Measurements from ENCODE around the gene TANC1. TPM values are rescaled to one million over a fixed set of nuclear protein-coding genes. Genes with fewer than 3 reads are reported as not detected.

TANC1 gene
- total RNA-seq, 2 experiments from 2014 or later: 0.41 to 0.47 TPM

DNA sequence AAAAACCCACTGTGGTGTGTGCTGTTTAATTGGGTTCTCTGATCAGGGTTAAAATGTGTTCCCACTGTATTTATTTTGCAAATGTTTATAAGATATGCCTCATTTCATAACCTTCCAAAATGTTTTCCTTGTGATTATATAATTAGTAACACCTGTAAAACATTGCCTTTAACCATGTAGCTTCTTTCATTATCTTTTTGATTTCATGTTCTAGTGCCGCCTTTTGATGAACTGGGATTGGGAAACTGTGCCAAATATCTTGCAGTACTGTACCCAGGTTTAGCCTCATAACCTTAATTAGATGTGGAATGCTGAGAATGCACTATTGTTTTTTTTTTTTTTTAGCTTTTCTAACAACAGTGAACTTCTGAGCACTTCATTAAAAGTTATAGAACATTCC, 96.9 kb downstream of the TANC1 start:
- TF ChIP-seq, protein P1, sequence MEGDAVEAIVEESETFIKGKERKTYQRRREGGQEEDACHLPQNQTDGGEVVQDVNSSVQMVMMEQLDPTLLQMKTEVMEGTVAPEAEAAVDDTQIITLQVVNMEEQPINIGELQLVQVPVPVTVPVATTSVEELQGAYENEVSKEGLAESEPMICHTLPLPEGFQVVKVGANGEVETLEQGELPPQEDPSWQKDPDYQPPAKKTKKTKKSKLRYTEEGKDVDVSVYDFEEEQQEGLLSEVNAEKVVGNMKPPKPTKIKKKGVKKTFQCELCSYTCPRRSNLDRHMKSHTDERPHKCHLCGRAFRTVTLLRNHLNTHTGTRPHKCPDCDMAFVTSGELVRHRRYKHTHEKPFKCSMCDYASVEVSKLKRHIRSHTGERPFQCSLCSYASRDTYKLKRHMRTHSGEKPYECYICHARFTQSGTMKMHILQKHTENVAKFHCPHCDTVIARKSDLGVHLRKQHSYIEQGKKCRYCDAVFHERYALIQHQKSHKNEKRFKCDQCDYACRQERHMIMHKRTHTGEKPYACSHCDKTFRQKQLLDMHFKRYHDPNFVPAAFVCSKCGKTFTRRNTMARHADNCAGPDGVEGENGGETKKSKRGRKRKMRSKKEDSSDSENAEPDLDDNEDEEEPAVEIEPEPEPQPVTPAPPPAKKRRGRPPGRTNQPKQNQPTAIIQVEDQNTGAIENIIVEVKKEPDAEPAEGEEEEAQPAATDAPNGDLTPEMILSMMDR (IDR thresholded peaks at IDR 0.05): no peak
- intact Hi-C loops (cut with DNase I, micrococcal nuclease): no loop called here
- Mint-ChIP-seq H3K4me1 (ENCODE audit: low read depth) (no peaks in the 10 kb centered on the region), H3K36me3 (ENCODE audit: low read depth) (no peaks in the 10 kb centered on the region), H3K9me3 (no peaks in the 10 kb centered on the region), H3K4me3 (no peak overlapping the region), H3K27ac (no peak overlapping the region), H3K27me3 (no peaks in the 10 kb centered on the region)
- CTCF ChIA-PET: no interaction called here
- DNase-seq (no peak), ATAC-seq (ENCODE audit: poor library complexity) (no peak)
- Histone ChIP-seq H3K9me3 (ENCODE audit: control insufficient read depth in 1 of 2, insufficient read depth in 1 of 2, low read length in 2 of 2) (no peaks in the 10 kb centered on the region), H3K27ac (ENCODE audit: low read depth in 1 of 2, low read length in 2 of 2) (no peak overlapping the region), H3K27me3 (ENCODE audit: control insufficient read depth in 1 of 2, insufficient read depth in 2 of 2, low read length in 2 of 2) (no peaks in the 10 kb centered on the region), H3K4me1 (ENCODE audit: insufficient read depth, low read length) (no peaks in the 10 kb centered on the region), H3K36me3 (ENCODE audit: insufficient read depth, low read length) (no peaks in the 10 kb centered on the region), H3K4me3 (ENCODE audit: low read length) (no peak overlapping the region)
- POLR2A ChIA-PET: no interaction called here

DNA sequence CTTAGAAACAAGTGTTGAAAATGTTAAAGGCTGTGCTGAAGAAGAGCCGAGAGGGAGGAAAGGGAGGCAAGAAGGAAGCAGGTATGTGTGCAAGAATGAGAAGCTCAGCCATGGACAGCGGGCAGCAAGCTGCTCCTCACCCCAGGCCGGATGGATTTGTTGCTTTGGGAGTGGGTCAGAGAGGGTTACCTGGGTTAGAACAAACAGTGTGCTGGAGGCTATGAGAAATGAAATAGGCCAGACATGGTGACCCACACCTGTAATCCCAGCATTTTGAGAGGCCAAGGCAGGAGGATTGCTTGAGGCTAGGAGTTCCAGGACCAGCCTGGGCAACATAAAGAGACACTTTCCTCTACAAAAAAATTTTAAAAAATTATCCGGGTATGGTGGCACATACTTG, 97.5 kb downstream of the TANC1 start:
- ChIA-PET POLR2A (no interaction called here), CTCF (no interaction called here)
- Histone ChIP-seq H3K4me1 (ENCODE audit: insufficient read depth, low read length) (no peaks in the 10 kb centered on the region), H3K27me3 (ENCODE audit: control insufficient read depth in 1 of 2, insufficient read depth in 2 of 2, low read length in 2 of 2) (no peaks in the 10 kb centered on the region), H3K36me3 (ENCODE audit: insufficient read depth, low read length) (no peaks in the 10 kb centered on the region), H3K27ac (ENCODE audit: low read depth in 1 of 2, low read length in 2 of 2) (no peak overlapping the region), H3K4me3 (ENCODE audit: low read length) (no peak overlapping the region), H3K9me3 (ENCODE audit: control insufficient read depth in 1 of 2, insufficient read depth in 1 of 2, low read length in 2 of 2) (no peaks in the 10 kb centered on the region)
- Mint-ChIP-seq H3K27ac (no peak overlapping the region), H3K9me3 (no peaks in the 10 kb centered on the region), H3K36me3 (ENCODE audit: low read depth) (no peaks in the 10 kb centered on the region), H3K27me3 (no peaks in the 10 kb centered on the region), H3K4me1 (ENCODE audit: low read depth) (no peaks in the 10 kb centered on the region), H3K4me3 (no peak overlapping the region)
- ATAC-seq (ENCODE audit: poor library complexity): no peak
- TF ChIP-seq, protein P1 (IDR thresholded peaks at IDR 0.05): no peak
- intact Hi-C loops (cut with DNase I, micrococcal nuclease): no loop called here
- DNase-seq: no peak

DNA sequence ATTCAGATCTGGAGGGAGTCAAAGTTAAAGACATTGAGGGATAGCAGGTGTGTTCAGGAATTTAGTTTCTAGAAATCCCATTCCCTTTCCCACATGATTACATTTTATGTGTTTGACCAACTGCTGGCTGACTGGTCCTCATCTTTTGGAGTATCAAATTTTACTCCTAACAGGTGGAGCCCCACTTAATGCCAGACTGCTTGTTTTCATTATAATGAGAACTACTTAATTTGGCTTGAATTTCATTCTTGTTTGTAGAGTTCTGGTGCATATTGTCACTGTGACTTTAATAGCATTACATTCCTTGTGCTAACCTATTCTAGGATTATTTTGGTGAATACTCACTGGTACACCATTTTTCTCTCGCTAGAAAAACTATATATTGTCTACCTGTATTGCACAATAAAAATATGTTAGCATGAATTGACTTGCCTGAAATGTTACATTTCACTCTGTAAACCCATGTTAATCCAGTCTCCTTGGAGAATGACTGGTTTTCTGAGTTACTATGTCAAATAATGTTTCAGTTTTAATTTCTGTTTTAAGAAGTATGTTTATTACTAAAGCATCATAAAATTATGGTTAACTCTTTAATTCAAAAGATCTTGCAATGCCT, 98.2 kb downstream of the TANC1 start:
- ChIA-PET POLR2A (no interaction called here), CTCF (no interaction called here)
- H3K4me1 Mint-ChIP-seq (ENCODE audit: low read depth): no peaks in the 10 kb centered on the region
- H3K36me3 Mint-ChIP-seq (ENCODE audit: low read depth): no peaks in the 10 kb centered on the region
- Histone ChIP-seq H3K4me1 (ENCODE audit: insufficient read depth, low read length) (no peaks in the 10 kb centered on the region), H3K9me3 (ENCODE audit: control insufficient read depth in 1 of 2, insufficient read depth in 1 of 2, low read length in 2 of 2) (no peaks in the 10 kb centered on the region), H3K27ac (ENCODE audit: low read depth in 1 of 2, low read length in 2 of 2) (no peak overlapping the region), H3K36me3 (ENCODE audit: insufficient read depth, low read length) (no peaks in the 10 kb centered on the region), H3K4me3 (ENCODE audit: low read length) (no peak overlapping the region), H3K27me3 (ENCODE audit: control insufficient read depth in 1 of 2, insufficient read depth in 2 of 2, low read length in 2 of 2) (no peaks in the 10 kb centered on the region)
- no peaks in the 10 kb centered on the region for H3K9me3 Mint-ChIP-seq
- H3K4me3 Mint-ChIP-seq: no peak overlapping the region
- DNase-seq (no peak), ATAC-seq (ENCODE audit: poor library complexity) (no peak)
- intact Hi-C loops (cut with DNase I, micrococcal nuclease): no loop called here
- TF ChIP-seq, protein P1 (IDR thresholded peaks at IDR 0.05): no peak
- no peak overlapping the region for H3K27ac Mint-ChIP-seq
- H3K27me3 Mint-ChIP-seq: no peaks in the 10 kb centered on the region

All from CD4-positive, alpha-beta T cell (primary cell).